ENCODE measurements around the gene SPTB.

The SPTB gene

DNA sequence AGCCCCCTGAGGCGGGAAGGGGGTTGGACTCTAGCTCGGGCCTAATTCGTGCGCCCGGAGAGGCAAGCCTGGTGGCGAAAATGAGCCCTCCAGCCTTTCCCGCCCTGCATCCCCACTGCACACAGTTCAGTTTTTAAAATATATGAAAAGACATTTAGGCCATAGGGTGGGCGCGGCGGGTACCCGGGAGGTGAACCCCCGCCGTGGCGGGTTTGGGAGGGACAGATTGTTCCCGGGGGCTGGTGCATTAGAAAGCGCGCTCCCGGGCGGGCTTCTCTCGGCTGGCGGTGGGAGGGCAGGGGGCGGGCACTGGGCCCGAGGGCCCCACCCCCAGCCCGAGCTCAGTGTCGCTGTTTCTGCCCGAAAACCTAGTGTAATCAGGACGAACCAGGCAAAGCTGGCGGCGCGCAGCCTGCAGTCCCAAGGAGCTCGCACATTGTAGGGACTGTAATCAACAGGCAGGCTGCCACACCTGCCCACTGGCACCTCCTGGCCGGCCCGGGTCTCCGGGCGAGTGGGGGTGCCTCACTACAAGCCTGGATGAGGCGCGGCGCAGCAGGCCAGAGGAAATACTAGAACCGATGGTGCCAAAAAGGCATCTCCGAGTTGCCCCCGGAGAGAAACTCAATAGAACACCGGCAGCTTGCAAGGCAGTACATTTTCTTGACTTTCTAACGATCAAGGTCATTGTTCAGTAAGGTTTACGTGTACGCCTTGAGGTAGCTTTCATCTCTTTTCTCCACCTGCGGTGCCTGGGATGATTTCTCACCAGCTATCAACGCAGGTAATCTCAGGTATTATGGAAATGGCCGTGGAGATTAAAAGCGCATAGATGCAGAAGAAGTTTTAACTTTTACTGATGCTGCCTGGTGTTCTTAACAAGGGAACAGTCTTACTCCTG lies 764 bp upstream of the SPTB start:
- DNase-seq = peak; percentile 75 to 82 (median 80)

DNA sequence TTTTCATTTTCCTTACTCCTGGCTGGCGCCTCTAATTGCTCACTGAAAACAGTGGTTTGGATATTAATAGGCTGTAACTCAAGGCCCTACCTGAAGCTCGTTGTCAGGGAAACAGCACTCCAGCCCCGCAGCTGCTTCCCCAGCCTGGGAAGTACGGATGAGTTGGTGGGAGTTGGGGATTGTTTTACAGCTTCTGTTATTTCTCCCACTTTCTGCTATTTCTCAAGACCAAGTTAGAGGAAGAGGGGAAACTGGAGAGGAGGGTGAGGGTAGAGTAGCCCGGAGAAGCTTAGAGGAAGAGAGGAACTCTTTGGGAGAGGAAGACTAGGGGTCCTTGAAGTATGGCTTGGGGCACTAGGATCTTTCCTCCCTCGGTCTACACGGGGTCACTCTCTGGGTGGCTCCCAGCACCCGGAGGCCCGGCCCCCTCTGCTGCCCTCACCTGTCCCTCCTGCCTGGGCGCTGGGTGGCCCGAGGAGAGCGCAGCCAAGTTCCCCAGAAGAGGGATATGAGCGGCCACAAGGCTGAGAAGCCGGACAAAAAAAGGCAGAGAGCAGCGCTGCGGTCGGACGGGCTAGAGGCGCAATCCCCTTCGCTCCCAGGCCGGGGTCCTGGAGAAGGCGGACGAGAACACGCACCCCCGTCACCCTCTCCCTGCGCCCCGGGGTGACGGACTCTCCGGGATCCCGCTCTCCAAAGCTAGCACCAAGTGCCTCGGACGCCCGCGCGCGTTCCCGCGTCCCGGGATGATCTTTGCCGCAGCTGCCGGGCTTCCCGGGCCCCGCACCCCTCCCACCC lies 671 bp downstream of the SPTB start:
- peak; percentile 66 to 75 (median 71) for DNase-seq

DNA sequence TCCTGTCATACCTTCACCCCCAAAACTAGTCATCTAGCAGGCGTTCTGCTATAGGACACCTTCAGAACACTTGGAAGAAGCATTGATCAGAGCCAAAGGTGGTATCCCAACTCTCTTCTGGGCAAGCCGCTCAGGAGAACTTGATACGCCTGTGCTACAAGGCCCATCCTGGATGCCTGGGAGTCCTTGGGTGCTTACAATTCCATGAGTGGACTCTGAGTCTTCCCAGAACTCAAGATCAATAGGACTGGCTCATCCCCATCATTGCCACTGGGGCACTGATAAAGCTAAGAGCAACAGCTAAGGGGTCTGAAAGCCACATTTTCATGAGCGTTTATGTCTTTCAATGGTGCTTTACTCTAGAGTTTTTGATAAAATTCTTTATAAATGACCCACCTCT lies 1.9 kb downstream of the SPTB start:
- DNase-seq = no peak

DNA sequence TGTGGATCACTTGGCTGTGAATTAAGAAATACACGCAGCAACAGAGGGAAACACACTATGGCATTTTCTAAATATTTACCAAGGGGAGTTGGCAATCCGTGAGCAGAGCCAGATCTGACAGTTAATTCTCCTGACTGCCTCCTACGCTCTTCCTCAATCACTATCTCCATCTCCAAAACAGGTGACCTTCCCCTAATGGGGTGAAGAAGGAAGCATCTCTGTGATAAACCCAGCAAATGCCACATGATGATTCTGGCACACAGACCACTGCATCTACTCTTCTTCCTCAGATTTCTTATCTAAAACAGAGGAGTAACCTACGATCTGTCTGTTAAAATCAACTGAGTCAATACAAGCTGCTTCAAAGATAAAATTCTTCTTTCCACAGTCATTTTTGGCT lies 4.4 kb downstream of the SPTB start:
- DNase-seq = no peak

DNA sequence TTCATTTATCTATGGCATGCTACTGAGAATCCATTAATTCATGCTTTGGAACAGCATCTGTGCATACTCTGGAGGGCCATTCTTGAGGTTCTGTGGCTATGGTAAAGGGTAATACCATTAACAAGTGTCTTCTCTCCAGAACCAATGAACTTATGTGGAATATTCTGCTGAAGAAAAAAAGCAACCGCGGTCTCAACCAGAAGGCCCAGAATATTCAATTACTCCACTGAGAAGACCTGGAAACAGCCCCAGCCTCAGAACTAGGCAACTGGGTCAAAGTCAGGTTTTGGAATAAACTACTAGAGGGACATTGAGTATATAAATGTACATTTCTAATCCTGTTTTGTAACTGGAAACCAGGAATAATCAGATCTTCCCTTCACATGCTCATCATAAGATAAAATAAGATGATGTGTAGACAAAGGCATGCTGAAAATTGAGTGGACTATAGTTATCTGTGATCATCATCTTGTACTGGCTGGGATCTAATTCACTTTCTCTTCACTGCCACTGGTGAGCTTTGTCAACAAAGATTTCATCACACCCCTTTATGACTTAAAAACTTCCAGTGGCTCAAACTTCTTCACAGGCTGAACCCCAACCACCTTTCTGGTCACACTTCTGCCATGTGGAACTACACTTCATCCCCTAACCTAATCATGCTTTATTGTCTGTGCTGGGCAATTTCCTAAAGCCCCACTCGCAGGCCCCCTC lies 6.0 kb downstream of the SPTB start:
- no peak for DNase-seq

DNA sequence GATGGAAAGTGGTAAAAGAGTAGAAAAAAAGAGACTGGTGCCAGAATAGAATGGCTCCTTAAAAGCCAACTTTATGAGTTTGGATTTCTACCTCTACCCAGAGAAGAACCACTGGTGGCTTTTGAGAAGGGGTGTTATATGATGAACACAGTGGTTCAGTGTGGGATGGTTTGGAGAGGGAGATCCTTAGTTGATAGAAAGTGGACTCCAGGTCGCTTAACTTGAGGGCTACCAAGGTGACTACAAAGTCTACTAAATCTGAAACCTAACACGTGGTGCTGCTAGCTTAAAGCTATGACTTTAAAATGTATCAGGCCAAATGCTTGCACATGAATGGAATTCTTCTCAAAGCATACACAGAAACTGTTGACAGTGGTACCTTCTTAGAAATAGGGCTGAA lies 8.4 kb downstream of the SPTB start:
- no peak for DNase-seq

DNA sequence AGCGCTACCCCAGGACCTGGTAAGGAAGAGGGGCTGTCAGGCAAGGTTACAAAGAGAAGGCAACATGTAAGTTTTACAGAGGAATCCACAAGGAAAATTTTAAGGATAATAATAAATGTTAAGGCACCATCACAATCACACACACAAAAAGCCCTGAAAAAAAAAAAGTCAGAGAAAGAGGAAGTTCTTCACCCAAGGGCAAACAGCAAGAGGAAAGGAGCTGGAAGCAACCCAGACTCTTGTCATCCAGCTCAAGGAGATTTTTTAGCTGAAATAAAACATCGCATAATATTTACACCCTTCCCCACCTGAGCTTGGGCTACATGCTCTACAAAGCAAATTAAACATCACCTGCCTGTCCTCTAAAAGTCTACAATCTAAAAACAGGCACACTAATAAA lies 9.5 kb downstream of the SPTB start:
- DNase-seq = no peak

DNA sequence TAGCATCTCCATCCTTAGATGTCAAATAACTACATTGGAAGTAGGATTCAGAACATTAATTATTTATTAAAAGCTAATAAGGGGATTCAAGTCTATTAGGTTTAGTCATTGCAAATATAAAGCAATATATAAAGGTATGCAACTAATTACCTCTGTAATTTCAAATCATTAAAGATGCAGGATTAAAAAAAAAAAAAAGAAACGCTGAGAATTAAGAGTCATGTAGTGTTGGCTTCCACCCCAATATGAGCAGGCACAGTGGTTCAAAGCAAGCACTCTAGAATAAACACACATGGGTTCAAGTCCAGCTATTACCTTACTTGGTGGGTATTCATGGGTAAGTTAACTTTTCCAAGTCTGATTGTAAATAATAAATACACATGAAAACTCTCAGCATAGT lies 10.9 kb downstream of the SPTB start:
- DNase-seq = no peak

DNA sequence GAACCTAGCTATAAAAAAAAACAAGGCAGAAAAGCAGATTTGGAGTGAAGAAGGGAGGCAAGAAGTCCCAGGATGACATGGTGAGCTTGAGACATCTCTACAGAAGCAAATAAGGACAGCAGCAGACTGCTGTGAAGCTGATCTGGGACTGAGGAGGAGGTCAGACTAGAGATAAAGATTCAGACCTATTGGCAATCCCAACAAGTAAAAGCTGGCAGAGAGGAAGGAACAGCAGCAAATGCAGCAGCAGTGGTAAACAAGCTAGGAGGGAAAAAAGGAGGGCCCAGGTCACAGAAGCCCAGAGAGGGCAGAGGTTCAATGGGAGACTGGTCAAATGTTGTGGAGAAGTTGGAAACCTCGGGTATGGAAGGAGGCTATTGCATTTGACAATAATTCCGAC lies 11.3 kb downstream of the SPTB start:
- DNase-seq = no peak

DNA sequence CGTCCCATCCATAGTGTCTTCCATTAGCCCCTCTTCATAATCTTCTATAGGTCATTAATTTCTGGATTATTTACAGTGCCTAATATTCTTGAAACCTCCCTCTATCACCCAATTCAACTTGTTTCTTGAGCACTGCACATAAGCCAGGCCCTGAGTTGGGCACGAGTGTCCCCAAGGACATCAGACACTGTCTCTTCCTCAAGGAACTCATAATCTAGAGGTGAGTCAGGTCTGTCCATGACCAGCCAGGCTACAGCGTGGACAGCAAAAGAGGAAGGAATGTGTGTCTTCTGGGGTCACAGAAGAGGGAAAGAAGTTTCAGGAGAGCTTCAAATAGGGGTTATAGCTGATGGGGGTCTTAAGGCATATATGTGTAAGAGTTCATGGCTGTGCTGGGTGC lies 12.5 kb downstream of the SPTB start:
- no peak for DNase-seq

DNA sequence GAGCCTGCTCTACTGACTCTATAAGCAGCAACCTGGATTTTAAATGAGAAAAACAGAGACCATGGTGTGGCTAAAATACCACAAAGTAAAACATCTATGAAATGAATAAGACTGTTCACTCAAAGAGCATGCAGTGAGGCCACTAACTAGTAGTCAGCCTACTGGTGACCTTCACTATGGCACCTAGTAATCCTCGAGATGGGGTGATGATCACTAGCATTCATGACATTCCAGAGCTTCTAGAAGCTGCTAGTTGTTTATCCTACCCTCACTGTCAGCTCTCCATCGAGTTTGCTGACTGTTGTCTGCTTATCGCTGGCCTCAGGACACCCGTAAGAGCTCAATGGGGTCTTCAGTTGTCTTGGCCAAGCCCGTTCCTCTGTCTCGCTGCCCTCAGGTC lies 13.7 kb downstream of the SPTB start:
- no peak for DNase-seq

DNA sequence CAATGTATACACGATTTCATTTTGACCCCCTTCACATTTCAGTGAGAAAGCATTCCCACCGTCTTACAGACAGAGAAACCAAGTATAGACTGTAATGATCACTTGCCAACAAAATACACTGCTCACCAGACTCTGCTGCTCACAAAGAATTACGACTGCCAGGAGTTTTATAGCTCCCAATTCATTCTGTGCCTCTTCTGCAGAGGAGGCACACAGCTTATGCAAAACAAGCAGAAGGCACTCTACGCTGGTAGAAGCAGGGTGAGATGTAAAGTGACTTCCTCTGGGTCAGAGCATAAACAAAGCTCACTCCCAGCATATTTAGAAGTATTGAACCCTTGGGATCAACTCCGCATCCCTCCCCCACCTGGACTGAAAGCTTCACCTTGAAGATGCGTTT lies 14.6 kb downstream of the SPTB start:
- DNase-seq = no peak

DNA sequence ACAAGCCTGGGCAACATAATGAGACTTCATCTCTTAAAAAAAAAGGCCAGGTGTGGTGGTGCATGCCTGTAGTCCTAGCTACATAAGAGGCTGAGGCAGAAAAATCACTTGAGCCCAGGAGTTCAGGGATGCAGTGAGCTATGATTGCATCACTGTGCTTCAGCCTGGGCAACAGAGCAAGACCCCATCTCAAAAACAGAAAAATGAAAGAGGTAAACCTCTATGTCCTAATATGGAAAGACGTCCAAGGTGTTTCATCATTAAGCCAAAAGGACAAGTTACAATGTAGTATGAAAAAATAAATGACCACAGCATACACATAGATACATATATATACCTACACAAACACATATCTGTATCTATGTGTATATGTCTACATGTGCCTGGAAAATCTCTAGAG lies 15.4 kb downstream of the SPTB start:
- DNase-seq = no peak

DNA sequence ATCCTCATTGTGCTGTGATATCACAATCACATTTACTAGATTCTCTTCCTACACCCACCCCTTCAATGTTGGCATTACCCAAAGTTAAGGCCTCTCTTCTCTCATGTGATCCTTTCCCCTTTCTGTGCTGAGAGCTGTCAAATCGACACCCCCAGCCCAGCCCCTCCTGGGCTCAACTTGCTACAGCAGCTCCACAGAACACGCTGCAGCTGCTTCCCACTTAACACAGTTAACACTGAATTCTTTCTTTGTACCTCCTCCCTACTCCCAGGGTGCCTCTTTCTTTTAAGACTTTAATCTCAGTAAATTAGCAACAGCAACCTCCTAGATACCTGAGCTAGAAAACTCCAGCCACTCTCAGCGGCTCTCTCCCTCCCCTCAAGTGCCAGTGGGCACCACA lies 17.8 kb downstream of the SPTB start:
- DNase-seq = no peak

DNA sequence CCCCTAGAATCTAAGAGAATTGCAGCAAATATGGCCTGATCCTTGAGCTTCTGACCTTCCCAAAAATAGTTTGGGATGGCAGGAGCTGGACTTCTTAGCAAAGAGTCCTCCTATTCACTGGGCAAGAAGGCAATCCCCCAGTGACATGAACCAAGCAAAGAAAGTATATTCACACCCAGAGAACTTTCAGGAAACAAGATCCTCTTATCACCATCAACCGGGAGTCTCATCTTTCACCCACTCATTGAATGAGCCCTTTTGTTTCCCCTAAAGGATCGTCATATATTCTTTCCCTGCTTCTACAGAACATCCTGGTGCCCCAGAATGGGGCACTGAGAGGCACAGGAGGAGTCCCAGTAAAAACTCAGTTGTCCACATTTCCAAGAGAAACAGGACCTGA lies 19.7 kb downstream of the SPTB start:
- DNase-seq = peak in 1 of 3 experiments; percentile 45

DNA sequence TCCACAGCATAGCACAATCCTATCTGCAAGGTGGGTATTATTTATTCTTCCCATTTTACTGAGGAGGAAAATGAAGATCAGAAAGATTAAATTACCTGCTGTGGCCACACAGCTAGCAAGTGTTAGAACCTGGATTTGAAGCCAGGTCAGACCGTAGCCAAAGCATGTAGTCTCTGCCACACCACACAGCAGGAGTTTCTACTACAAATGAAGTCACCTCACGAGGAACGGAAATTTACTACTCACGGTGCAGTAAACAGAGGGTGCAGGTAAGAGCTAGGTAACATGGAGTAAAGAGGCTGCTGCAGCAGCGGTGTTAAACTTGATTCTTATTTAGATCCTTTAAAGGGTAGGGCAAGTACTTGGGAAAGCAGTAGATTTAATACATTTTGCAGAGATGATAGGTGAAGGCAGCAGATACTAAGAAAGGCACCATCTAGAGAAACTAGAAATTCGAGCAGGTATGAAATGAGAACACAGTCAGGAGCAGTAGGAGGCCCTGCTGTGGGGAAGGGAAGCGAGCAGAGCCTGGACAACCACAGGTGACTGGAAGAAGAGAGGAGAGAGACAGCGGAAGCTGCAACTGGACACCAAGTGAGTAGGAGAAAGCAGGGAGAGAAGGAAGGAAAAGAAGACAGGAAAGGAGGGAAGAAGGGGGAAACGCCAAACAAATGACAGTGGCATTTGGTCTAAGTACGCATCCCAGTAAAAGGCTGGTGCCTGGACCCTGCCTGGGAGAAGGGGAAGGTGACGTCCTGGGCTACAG lies 21.5 kb downstream of the SPTB start:
- DNase-seq = peak; percentile 11 to 46 (median 18)

DNA sequence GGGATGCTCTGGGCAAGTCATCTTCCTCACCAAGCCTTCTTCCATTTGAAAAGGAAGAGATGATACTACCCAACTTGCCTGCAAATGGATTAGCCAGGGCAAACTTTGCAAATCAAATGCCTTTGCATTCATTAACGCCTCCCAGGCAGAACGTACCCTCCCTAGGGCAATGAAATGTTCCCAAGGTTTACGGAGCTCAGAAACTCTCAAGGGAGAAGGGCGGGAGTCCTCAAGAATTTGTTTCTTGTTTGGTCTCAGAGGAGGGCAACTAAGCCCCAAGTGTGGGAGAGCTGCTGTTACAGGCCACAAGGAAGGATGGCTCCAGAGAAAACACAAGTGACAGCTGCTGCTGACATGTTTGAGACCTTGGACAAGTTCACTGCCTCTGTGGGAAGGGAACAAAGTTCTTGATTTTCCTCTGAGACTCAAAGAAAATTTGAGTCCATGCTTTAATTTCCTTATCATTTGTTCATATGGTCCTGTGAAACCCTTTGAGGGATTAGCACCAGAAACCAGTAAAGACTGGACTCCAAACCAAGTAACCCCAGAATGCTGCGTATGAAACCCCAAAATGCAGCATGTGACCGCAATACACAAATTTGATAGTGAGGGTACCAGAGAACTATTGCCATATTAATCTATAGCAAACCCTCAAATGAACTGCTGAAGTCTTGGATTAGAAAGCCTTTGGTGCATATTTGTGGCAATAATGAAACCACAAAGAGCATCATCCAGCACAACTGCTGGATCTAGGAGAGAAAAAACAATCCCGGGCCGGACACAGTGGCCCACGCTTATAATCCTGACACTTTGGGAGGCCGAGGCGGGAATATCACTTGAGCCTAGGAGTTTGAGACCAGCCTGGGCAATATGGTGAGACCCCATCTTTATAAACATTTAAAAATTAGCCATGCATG lies 22.9 kb downstream of the SPTB start:
- no peak for DNase-seq

DNA sequence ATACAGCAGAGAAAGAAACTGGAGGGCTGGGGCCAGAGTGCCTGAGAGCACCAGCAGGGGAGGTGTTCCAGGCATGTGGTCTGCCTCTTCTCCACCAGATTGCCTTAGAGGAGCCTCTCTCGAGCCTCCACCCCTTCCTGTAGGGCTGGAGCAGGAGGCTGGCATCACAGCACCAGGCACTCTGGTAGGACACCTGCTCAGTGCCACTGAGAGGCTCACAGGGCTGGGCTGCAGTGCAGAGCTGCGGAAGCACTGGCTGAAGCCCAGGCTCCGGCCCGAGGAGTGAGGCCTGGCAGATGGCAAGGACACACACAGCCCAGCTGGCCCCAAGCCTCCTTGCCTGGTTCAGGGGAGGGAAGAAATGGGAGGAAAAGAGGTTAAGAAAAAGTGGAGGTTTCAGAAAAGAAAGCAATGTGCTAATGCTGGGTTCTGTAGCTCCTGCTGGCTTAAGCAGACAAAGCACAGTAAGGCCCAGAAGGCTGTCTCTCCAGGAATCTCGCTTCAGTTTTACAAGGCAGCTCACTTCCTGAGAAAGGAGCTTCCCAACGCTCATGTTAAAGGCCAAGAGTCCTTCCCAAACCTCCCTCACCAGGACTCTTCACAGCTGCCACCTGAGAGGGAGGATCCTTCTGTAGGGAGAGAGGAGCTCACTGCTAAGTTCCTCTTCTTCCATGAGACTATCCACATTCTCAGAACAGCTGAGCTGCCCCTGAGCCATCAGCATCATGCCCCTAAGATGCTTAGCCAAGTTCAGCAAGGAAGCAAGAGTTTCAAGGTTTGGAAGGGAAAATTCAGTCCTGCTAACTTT lies 23.8 kb downstream of the SPTB start:
- DNase-seq = peak in 1 of 3 experiments; percentile 84

DNA sequence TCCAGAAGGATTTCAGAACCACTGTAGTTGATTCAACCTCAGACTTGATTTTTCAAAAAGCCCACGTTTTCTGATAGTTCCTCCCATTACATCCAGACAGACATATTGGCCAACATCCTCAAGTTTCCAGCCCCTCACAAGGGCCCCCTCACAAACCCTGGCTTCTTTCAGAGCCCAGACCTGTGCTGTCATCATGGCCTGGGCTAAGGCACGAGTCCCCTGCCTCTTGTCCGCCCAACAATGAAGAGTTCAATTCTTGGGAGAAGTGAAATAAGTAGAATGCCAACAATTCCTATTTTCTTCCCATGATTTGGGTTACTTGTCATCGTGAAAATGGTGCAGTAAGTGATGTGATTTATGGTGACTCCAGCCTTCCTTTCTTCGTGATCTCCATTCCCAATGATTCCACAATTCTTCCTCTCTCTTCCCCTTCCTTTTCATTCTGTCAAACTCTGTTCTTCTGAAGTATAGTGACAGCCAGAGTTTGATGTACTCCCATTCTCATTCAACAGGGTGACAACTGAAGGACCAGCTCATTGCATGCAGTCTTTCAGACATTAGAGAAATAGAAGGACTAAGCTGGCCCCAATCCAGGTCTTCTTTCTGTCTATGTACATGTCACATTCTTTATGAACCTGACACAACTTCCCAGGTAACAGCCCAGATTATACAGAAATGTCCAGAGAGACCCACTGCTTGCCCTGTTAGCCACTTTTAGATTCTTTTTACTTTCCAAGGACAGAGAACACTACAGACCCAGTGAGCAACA lies 29.2 kb downstream of the SPTB start:
- no peak for DNase-seq

DNA sequence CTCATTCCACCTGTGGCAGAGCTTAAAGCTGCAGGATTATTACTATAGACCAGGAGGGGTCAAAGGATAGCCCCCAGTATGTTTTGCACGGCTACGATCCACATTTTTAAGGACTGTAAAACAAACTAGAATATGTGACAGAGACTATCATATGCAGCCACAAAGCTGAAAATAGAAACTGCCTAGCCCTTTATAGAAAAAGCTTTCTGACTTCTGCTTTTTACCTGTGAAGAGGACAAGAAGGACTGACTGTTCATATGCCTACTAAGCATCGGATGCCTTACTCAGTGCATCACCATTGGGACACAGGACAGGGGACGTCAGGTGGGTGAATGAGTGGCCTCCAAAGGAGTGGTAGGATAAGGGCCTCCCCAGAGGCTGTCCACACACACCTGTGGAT lies 29.8 kb downstream of the SPTB start:
- no peak for DNase-seq

Data from NCI-H1417 (cell line).